SH-SY5Y (cell line): ENCODE data around the gene ZFYVE27.

Experiments
- GATA2 ChIP-seq: IDR thresholded peaks from 2 replicates; pipeline ENCODE4 v1.6.1; 2011; ENCODE audit warnings: mild to moderate bottlenecking, low read depth, low read length
- GATA3 ChIP-seq: IDR thresholded peaks from 2 replicates; pipeline ENCODE4 v1.6.1; 2011; ENCODE audit warnings: low read depth, mild to moderate bottlenecking, low read length, moderate library complexity

DNA sequence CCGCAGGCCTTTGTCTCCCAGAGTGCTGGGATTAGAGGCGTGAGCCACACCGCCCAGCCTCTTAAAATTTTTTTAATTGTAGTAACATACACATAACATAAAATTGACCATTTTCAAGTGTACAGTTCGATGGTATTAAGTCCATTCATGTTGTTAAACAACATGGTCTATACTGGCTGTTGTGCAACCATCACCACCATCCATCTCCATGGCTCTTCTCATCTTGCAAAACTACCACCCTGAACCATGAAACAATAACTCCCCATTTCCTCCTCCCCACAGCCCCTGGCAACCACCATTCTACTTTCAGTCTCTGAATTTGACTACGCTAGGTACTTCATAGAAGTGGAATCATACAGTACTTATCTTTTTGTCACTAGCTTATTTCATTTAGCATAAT is 7.9 kb upstream of the ZFYVE27 start:
- TF ChIP-seq GATA2 (no peak), GATA3 (no peak)
